IPS-18a (cell line): ENCODE data around the gene CWF19L2.

ENCODE experiments used
- H3K27ac ChIP-seq: one replicate; pipeline ENCODE4 v1.5.1; 2013; ENCODE audit warnings: low read length
- H3K27me3 ChIP-seq: one replicate; pipeline ENCODE4 v1.6.1; 2013; ENCODE audit warnings: mild to moderate bottlenecking, low read length; ENCODE audit not compliant: control insufficient read depth, insufficient read depth
- H3K36me3 ChIP-seq: one replicate; pipeline ENCODE4 v1.6.1; 2013; ENCODE audit warnings: low read depth, low read length; ENCODE audit not compliant: control insufficient read depth
- H3K4me1 ChIP-seq: one replicate; pipeline ENCODE4 v1.6.1; 2013; ENCODE audit warnings: low read depth, low read length; ENCODE audit not compliant: control insufficient read depth
- H3K4me3 ChIP-seq: one replicate; pipeline ENCODE4 v1.5.1; 2013; ENCODE audit warnings: low read length
- H3K9ac ChIP-seq: one replicate; pipeline ENCODE4 v1.6.1; 2013; ENCODE audit warnings: mild to moderate bottlenecking, low read length, moderate library complexity
- H3K9me3 ChIP-seq: one replicate; pipeline ENCODE4 v1.6.1; 2013; ENCODE audit warnings: low read depth, low read length; ENCODE audit not compliant: control insufficient read depth

The CWF19L2 gene

GRCh38 chr11:107384144-107384852, 73.3 kb downstream of the CWF19L2 start:
- Histone ChIP-seq H3K4me1 (no peaks in the 10 kb centered on the region), H3K27me3 (no peaks in the 10 kb centered on the region), H3K4me3 (no peak overlapping the region), H3K9me3 (no peaks in the 10 kb centered on the region), H3K36me3 (peaks cover 3% of the 10 kb centered on the region), H3K9ac (no peak overlapping the region), H3K27ac (no peak overlapping the region)

GRCh38 chr11:107372439-107372838, 85.2 kb downstream of the CWF19L2 start:
- Histone ChIP-seq H3K9me3 (no peaks in the 10 kb centered on the region), H3K4me3 (no peak overlapping the region), H3K9ac (no peak overlapping the region)

GRCh38 chr11:107370390-107370789, 87.2 kb downstream of the CWF19L2 start:
- H3K27me3 ChIP-seq, result no peaks in the 10 kb centered on the region
- H3K27ac ChIP-seq, result no peak overlapping the region
- H3K9me3 ChIP-seq, result no peaks in the 10 kb centered on the region
- no peaks in the 10 kb centered on the region for H3K4me1 ChIP-seq
- H3K4me3 ChIP-seq, result no peak overlapping the region
- H3K9ac ChIP-seq, result no peak overlapping the region
- H3K36me3 ChIP-seq, result no peaks in the 10 kb centered on the region

More at GRCh38 chr11:107372439-107372838, 85.2 kb downstream of the CWF19L2 start:
- Histone ChIP-seq H3K36me3 (no peaks in the 10 kb centered on the region), H3K4me1 (no peaks in the 10 kb centered on the region), H3K27ac (no peak overlapping the region), H3K27me3 (no peaks in the 10 kb centered on the region)

GRCh38 chr11:107359701-107360100, 97.9 kb downstream of the CWF19L2 start:
- Histone ChIP-seq H3K4me3 (no peak overlapping the region), H3K9me3 (no peaks in the 10 kb centered on the region), H3K9ac (no peak overlapping the region), H3K27ac (no peak overlapping the region), H3K36me3 (no peaks in the 10 kb centered on the region), H3K27me3 (no peaks in the 10 kb centered on the region), H3K4me1 (no peaks in the 10 kb centered on the region)

- Histone ChIP-seq H3K36me3 (no peaks in the 10 kb centered on the region), H3K4me3 (no peak overlapping the region), H3K9ac (no peak overlapping the region), H3K4me1 (no peaks in the 10 kb centered on the region), H3K27ac (no peak overlapping the region), H3K27me3 (no peaks in the 10 kb centered on the region), H3K9me3 (no peaks in the 10 kb centered on the region)
These were observed 99.7 kb downstream of the CWF19L2 start for GRCh38 chr11:107357877-107358276.

- Histone ChIP-seq H3K9me3 (no peaks in the 10 kb centered on the region), H3K36me3 (no peaks in the 10 kb centered on the region), H3K9ac (no peak overlapping the region), H3K4me3 (no peak overlapping the region), H3K4me1 (no peaks in the 10 kb centered on the region), H3K27me3 (no peaks in the 10 kb centered on the region), H3K27ac (no peak overlapping the region)
These were observed 102.8 kb downstream of the CWF19L2 start for GRCh38 chr11:107354780-107355179.

- Histone ChIP-seq H3K9me3 (no peaks in the 10 kb centered on the region), H3K36me3 (no peaks in the 10 kb centered on the region), H3K27me3 (no peaks in the 10 kb centered on the region), H3K9ac (no peak overlapping the region), H3K4me3 (no peak overlapping the region), H3K4me1 (no peaks in the 10 kb centered on the region), H3K27ac (no peak overlapping the region)
These were observed 119.7 kb downstream of the CWF19L2 start for GRCh38 chr11:107337917-107338316.

GRCh38 chr11:107331728-107332127, 125.9 kb downstream of the CWF19L2 start:
- Histone ChIP-seq H3K27me3 (no peaks in the 10 kb centered on the region), H3K9ac (no peak overlapping the region), H3K27ac (no peak overlapping the region), H3K9me3 (no peaks in the 10 kb centered on the region), H3K4me3 (no peak overlapping the region), H3K36me3 (peaks cover 13% of the 10 kb centered on the region), H3K4me1 (no peaks in the 10 kb centered on the region)

- H3K27me3 ChIP-seq, result no peaks in the 10 kb centered on the region
- no peaks in the 10 kb centered on the region for H3K4me1 ChIP-seq
- H3K36me3 ChIP-seq, result peaks cover 17% of the 10 kb centered on the region
- H3K4me3 ChIP-seq, result no peak overlapping the region
- H3K9me3 ChIP-seq, result no peaks in the 10 kb centered on the region
- H3K27ac ChIP-seq, result no peak overlapping the region
- H3K9ac ChIP-seq, result no peak overlapping the region
These were observed 128.5 kb downstream of the CWF19L2 start for GRCh38 chr11:107329164-107329563.

GRCh38 chr11:107316426-107316825, 141.2 kb downstream of the CWF19L2 start:
- no peaks in the 10 kb centered on the region for H3K27me3 ChIP-seq
- no peak overlapping the region for H3K27ac ChIP-seq
- no peaks in the 10 kb centered on the region for H3K4me1 ChIP-seq
- H3K9me3 ChIP-seq, result no peaks in the 10 kb centered on the region
- H3K9ac ChIP-seq, result no peak overlapping the region
- no peak overlapping the region for H3K4me3 ChIP-seq
- no peaks in the 10 kb centered on the region for H3K36me3 ChIP-seq

GRCh38 chr11:107307991-107308390, 149.6 kb downstream of the CWF19L2 start:
- Histone ChIP-seq H3K9ac (no peak overlapping the region), H3K4me1 (no peaks in the 10 kb centered on the region), H3K4me3 (no peak overlapping the region), H3K9me3 (no peaks in the 10 kb centered on the region), H3K27ac (no peak overlapping the region), H3K27me3 (no peaks in the 10 kb centered on the region), H3K36me3 (no peaks in the 10 kb centered on the region)

GRCh38 chr11:107301878-107302277, 155.7 kb downstream of the CWF19L2 start:
- H3K9me3 ChIP-seq, result no peaks in the 10 kb centered on the region
- H3K27ac ChIP-seq, result no peak overlapping the region
- no peaks in the 10 kb centered on the region for H3K36me3 ChIP-seq
- no peak overlapping the region for H3K4me3 ChIP-seq
- H3K27me3 ChIP-seq, result no peaks in the 10 kb centered on the region
- no peak overlapping the region for H3K9ac ChIP-seq
- H3K4me1 ChIP-seq, result no peaks in the 10 kb centered on the region
